Right renal pelvis (tissue), 4 donors: ENCODE results near the gene HOTAIR. TPM values are rescaled to one million over a fixed set of nuclear protein-coding genes. Genes with fewer than 3 reads are reported as not detected.

ENCODE experiments used
- DNase-seq, 4 donors: peaks; one replicate each; pipeline ENCODE4 v3.0.0-alpha.2; 2013; ENCODE audit warnings: low read depth in 4 of 4, low spot score in 3 of 4, missing footprints in 1 of 4
- polyA plus RNA-seq, 4 donors: library from polyadenylated mRNA; unstranded; fragments of 120-200 nt; gene quantifications; one replicate each; pipeline ENCODE4 v1.2.1, GENCODE V29; 2013; ENCODE audit not compliant: insufficient read length in 4 of 4

HOTAIR gene
- polyA plus RNA-seq, 4 donors: 1.0 to 4.1 (median 1.5) TPM

DNA sequence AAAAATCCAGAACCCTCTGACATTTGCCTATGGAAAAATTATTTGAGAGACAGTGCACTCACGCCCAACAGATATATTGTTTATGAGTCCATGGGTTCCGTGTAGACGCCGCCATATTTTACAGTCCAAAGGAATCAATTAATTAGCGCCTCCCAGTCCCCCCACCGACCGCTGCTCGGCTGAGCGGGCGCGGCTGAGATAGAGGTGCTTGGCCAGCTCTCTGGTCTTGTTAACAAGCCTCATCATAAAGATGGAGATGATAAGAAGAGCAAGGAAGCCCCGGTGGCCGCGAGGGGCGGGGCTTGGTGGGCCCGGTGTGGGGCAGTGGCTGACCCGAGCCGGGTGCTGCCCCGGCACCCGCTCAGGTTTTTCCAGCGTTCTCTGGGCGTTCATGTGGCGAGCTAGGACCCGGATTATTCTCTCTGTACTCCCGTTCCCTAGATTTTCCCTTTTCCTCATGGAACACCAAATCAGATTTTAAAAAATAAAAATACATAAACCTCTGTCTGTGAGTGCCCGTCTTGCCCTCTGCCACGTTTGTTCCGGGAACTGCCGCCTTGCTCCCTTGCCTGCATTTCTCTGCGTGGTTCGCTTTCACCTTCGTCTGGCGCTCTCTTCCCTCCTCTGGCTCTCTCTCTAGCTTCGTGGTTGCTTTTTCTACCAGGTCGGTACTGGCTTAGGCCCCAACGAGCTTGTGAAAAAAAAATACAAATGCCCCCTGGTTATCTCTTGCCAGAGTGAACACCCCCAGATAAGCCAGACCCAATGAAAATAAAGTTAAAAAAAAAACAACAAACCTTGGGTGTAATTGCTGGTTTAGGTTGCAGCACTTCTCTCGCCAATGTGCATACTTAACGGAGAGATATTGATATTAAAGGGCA is 11.1 kb downstream of the HOTAIR start:
- no peak for DNase-seq

DNA sequence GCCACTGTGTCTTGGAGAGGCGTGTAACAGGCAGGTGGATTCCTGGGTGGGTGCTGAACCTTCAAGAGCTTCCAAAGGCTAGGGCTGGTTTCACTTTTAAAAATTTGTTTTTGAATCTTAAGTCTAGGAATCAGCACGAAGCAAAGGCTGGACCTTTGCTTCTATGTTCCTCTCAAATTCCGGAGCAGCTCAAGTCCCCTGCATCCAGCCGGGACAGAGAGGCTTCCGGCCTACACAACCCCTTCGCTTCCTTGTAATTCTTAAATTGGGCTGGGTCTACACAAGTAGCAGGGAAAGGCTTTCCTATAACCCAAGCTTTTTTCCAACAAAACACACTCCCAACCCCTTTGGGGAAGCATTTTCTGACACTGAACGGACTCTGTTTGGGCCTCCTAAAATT is 11.7 kb downstream of the HOTAIR start:
- no peak for DNase-seq

DNA sequence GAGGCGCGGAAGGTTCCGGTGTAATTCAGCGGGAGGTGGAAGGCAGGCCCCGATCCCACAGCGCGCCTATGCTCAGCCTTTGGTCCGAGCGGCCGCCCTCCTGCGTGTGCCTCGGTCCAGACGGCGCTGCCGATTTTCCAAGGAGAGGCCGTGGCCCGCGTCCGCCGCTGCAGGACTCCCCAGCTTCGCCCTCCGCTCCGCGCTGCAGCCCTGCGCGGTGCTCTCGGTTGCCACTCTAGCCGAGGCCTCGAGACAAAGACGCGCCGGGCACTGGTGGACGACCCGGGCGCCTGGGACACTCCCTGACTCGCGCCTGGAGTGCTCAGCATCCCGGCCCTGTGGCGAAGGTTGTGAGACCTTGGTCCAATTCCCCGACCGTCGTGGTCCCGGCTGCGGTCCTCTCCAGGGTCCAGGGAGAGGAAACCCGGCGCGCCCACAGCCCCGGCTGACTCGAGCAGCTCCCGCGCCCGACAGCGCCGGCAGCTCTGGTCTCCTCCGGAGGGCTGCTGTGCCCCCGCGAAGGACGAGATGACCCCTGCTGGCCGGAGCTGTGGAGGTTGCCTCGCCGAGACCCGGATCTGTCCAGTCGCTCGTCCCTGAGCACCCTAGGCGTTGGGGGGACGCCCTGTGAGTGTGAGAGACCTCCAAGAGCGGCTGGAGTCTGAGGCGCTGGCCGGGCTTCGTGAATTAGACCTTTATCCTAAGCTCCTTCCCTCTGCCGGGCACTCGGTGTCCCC is 13.6 kb downstream of the HOTAIR start:
- no peak for DNase-seq

DNA sequence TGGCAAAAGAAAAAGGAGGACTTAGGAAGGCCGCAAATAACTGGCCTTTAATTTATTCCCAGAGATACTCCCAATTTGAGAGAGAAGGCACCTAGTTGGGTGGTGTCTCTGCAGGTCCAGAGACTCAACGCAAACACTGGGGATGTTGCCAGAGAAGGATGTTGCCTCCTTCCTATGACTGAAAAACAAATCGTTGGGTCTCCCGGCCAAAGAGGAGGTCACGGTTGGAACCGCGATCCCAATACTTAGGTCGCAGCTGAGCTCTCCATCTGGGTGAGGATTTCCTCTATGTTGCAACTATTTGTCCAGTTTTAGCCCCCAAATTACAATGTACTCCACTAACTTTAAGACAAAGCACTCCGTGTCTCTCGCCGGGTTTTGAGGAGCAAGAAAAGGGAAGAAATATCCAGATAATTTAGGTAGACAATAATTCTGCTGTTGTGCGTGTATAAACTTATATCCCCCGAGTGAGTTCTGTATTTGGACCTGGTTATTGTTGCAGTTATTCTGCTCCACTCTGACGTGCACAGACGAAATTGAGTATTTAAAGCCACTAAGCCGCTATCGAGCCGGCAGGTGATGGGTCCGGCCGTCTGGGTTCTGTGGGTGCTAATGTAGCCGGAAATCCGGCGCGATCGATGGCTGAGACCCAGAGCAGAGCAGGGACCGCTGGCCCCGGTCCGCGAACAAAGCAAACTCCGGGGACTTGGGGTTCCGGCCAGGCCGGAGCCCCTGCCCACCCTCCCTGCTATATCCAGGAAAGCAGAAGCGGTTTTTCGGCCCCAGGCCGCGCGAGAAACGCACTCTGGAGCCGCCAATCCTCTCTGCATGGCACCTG is 14.3 kb downstream of the HOTAIR start:
- no peak for DNase-seq

DNA sequence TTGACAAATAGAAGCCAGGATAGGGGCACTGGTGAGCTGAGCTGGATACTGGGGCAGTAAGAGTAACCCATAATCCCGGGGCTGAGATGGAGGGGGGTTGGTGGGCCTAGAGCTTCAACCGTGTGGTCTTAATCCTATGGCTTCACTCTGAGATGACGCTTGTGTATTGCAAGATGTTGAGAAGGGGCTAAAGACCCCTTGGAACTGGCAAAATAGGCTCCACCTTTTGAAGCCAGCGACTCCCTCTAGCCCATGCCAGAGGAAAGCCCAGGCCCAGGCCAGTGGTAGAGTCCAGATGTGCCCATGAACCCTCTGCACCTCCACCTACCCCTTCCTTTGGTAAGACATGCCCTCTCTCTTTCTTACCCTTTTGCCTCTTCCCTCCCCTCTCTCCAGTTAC is 15.4 kb downstream of the HOTAIR start:
- DNase-seq: no peak

DNA sequence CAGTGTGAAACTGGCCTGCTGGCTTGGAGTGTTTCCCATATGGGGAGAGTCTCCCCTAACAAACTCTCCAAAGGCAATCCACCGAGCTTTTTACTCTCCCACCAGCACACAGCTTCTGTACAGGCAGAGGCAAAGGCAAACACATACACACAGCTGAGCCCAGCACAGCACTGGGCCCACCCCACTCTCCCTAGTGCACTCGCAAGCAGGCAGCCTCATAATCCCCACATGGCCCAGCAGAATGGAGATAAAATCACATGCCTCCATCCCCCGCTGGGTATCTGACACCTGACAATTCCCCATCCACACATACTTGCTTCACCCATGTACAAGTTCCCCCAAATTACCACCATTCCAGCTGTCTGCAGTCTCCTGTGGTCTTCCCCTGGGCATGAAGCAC is 16.6 kb downstream of the HOTAIR start:
- DNase-seq: no peak

DNA sequence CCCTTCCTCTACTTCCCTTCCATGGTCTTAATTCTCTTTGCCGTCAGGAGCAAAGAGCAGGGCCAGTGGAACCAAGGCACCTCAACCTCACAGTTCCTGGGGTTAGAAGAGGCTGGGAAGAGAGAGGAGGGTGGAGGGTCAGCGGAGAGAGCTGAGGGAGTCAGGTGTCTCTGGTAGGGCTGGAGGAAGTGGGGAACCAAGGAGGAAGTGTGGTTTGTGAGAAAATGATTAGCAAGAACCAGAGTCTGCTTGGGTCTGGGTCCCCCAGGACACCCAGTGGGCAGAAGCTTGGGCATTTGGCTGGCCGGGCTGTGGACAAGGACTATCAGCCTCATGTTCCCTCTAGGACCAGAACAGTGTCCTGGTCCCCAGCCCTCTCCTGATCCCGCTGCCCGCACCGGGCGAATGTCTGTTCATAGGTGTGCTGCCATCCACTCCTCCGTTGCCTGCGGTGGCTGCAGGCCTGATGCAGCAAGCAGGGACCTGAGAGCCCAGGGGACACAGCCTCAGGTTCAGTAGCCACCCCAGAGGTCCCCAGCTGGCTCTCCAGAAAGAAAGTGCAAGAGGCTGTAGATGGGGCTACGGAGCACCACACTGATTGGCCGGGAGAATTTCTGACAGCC is 17.7 kb downstream of the HOTAIR start:
- DNase-seq: no peak

DNA sequence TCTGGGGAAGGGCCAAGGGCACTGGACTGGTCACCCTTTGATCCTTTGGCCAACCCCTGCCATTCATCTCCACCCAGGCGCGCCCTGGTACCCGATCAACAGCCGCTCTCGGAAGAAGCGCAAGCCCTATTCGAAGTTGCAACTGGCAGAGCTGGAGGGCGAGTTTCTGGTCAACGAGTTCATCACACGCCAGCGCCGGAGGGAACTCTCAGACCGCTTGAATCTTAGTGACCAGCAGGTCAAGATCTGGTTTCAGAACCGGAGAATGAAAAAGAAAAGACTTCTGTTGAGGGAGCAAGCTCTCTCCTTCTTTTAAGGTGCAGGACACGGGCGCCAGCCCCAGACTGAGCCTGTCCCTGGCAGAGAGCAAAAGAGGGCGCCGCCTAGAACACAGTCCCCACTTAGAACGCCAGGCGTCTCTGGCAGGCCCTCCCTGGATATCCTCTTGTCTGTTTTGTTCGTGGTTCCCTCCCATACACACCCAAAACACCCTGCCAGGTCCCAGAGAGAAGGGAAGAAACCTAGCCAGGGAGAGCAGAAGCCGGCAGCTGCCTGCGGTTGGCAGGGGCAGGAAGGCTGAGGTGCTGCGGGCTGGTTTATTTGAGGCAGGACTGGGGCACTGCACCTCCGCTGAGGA is 18.4 kb downstream of the HOTAIR start:
- no peak for DNase-seq

DNA sequence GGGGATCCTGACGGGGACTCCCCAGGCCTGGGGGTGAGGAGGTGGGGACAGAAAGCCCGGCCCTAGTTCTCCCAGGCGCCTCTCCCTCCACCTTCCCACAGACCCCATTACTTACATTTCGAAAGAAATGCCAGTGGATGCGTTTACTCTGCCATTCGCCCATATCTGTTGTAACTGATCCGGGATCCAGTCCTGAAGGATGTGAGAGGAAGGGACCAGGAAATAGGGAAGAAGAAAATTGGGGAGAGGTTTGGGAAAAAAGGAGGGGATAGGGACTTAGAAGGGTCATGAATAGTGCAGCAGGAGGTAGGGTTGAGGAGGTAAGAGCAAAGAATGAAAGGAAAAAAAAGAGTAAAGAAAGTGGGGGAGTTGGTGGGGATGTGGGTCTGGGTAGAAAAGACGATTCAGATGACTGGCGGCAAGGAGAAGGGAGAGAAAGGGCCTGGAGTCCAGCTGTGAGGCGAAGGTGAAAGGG is 18.9 kb downstream of the HOTAIR start:
- no peak for DNase-seq

DNA sequence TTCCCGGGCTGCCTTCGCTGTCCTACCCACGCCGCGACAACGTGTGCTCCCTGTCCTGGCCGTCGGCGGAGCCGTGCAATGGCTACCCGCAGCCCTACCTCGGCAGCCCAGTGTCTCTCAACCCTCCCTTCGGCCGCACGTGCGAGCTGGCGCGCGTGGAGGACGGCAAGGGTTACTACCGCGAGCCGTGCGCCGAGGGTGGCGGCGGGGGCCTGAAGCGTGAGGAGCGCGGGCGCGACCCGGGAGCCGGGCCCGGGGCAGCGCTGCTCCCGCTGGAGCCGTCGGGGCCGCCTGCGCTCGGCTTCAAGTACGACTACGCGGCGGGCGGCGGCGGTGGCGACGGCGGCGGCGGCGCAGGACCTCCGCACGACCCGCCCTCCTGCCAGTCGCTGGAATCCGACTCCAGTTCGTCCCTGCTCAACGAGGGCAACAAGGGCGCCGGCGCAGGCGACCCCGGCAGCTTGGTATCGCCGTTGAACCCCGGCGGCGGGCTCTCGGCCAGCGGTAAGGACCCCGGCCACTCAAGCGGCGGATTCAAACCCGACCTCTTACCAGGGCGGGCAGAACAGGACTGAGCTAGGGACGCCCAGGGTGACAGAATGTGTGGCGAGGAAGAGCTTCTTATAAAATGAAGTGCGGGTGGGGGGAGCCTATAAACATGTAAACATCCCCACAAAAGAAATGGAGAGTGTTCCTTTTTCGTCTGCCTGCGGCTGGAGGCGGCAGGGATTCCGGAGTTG is 19.5 kb downstream of the HOTAIR start:
- DNase-seq: no peak

DNA sequence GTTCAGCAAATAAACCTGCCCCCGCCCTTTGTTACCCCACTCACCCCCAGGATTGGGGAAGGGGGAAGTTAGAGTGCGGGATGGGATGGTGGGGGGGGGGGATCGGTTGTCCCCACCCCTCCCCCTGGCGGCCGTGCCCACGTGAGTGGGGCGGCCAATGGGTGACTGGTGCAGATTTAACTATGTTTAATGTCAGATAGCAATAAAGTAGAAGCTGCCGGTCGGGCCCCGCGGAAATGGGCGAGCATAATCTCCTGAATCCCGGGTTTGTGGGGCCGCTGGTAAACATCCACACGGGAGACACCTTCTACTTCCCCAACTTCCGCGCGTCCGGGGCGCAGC is 20.1 kb downstream of the HOTAIR start, which contains the start of gene HOXC12:
Gene HOXC12 (plus strand): TSS at position 210 of the 342 bp plus-strand sequence. CDS start 27 bp downstream, at position 237.
- no peak for DNase-seq

DNA sequence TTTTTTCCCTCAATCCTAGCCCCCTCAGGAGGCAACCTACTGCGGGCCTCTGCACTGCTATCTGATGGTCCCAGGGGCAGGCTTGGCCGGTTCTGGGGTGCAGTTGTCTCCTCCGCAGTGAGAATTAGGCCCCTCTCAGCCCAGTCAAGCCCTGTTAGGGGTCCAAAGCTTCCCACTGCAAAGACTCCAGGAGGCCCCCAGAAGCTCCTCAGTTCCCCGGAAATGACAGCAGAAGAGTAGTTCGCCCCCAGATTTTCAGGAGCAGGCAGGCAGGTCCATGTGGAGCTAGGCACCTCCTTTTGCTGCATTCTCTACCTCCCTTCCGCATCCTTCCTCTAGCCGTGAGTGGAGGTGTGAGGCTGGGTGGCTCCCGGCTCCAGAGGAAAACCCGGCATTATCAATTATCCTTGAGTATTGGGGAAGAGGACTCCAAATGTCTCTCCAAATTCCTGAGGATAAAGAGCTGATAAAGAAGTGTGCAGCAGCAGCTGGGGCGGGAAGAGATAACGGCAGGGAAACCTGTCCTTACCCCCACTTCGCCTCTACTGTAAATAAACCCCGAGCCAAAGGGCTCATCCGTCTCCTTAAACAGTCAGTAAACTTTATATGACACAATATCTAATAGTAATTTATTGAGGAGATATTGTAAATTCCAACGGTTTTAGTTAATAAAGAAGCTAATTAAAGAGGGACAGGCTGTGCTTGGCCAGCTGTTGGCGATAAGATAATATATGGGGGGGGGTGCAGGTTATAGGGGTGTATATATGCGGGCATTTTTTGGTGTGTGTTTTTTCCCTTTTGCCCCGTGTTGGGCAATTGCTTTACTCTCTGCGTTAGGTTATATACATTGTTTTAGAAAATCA is 20.7 kb downstream of the HOTAIR start:
- DNase-seq: no peak

DNA sequence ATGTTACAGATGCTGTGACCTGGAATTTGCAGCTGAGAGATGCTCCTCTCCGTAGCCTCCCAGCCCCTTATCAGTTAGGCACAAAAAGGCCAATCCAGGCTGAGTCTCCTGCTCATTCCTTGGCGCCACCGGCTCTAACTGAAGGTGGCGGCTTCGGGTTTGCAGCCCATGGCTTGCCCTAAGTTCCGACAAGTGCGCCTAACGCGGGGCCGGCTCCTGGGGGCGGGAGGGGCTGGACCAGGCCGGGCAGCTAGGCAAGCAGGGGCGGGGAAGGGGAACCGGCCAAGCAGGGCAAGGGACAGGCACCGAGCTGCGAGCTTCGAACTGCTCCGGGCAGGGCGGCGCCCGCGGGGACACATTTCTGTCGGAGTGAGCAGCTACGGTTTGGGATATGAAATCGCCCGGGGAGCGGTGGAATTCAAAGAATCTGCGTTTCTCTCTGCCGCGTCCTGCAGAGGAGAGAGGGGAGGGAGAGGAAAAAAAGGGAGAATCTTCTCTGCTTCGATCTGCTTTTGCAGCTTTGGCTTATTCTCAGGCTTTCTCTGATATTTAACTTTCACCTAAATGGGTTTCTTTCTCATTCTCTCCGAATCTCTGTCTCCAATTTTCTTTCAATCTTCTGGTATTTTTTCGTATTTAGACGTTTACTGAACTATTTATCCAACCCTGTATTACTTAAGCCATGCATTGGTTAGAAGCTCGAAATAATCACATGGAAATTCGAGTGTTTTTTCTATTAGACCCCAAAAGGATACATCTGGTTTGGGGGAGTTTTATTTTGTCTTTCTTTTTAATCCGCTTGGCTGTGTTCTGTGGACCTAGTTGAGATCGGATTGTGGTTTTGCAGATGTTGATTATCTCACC is 21.7 kb downstream of the HOTAIR start:
- no peak for DNase-seq

DNA sequence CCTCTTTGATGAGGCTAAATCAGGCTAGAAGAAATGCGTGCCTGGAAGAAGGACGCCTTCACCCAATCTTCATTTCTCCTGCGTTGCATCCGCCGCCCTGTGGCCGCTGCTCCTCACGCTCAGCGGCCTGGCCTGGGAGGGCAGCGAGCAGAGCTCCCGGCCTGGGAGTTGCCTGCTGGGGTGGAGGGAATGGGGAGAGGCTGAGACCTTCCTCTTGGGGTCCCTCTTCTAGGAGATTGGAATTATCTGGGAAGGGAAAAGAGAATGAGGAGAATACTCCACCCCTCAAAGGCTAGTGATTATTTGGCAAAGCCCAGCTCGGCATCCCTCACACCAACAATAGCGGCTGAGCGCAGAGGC is 22.4 kb downstream of the HOTAIR start:
- DNase-seq: no peak

DNA sequence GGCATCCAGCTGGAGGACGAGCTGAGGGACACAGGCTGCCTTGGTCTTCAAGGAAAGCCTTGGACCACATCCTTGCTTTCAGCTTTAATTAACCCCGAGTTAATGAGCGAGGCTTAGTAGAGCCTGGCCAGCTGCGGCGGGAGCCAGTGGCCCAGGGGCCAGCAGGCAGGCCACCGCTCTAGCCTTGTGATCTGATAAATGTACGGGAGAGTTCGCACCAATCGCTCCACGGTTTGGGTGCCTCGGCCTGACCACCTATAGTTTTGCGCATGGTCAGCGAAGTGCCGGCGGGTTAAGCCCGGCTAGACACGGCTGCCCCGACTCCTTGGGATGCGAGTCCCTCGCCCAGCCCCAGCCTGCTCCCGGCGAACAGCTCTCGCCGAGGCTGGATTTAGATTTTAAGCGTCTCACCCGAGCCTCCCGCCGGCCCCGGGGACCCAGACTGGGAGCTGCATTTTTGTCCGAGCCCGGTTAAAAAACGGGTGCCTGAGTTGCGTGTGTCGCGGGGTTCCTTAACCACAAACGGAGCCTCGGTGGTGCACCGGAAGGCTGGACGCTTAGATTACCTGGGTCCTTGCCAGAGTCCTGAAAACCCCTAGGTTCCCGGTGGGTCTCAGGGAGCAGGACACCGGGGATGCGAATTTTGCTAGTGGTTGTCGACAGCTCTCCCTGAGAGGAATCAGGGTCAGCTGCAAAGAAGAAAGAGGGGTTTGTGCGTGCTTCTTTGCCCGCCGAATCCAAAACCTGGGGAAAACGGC is 23.0 kb downstream of the HOTAIR start:
- no peak for DNase-seq

DNA sequence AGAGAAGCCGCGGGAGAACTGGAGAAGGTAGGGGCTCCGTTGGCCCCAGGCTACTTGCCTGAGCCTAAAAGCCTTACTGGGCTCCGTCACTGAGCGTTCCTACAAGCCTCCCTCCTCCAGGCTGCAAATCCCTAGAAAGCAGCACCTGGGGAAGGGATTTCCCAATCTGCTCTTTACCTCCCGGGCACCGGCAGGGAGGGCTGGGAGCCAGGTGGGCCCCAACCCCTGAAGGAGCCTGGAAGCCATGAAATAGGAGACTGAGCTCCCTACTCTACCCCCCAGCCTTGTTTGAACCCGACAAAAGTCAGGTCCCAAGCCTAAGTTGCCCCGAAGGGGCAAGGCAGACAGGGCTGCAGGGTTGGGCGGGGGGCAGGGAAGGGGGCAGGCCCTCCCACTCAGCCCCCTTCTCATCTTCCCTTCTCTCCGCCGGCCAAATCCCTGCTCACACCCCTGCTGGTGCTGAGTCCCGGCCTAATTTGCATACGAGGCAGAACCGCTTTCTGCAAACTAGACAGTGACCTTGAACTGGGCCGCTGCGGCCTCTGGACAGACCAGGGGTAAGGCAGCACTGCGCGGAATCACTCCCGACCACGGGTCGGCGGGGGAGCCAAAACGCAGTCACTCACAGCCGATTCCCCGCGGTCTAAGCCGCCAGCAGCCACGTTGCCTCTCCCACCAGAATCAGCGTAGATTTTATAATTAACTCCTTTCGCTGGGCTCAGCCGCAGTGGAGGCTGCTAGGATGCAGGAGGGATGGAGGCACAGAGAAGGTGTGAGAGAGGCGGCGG is 23.8 kb downstream of the HOTAIR start:
- no peak for DNase-seq
